A673 (cell line): ENCODE measurements around the gene RGS3. TPM values are rescaled to one million over a fixed set of nuclear protein-coding genes. Genes with fewer than 3 reads are reported as not detected.

Source experiments
- BruUV-seq: library from RNA; stranded (reverse); fragments of 400-500 nt; replicated peaks from 2 replicates; lab custom pipeline; 2021; lab: Mats Ljungman, UMichigan
- CTCF ChIA-PET: fragments of 300-600 bp; sonication (Branson Sonifier 250); formaldehyde crosslinking; loops from one replicate; lab custom pipeline; 2022; ENCODE audit warnings: antibody characterized with exemption; lab: Charles Lee
- POLR2A ChIA-PET: fragments of 300-600 bp; sonication (Branson Sonifier 250); formaldehyde crosslinking; loops from one replicate; lab custom pipeline; 2022; ENCODE audit warnings: antibody characterized with exemption; ENCODE audit not compliant: low non-redundant PET; lab: Charles Lee
- DNase-seq: peaks from one replicate; pipeline ENCODE4 v3.0.0-alpha.2; 2015; ENCODE audit warnings: low spot score
- H3K27ac ChIP-seq: fragments of 200-600 bp; sonication (generic); 2 replicates; pipeline ENCODE4 v1.5.1; 2016; ENCODE audit warnings: mixed run types, low read depth, mild to moderate bottlenecking, mixed read lengths, antibody characterized with exemption, low read length; ENCODE audit not compliant: poor library complexity, severe bottlenecking
- H3K27me3 ChIP-seq: fragments of 200-600 bp; sonication (generic); replicated peaks from 2 replicates; pipeline ENCODE4 v1.6.1; 2017; ENCODE audit warnings: mixed run types, low read depth, mild to moderate bottlenecking, mixed read lengths, antibody characterized with exemption, low read length; ENCODE audit not compliant: insufficient read depth, poor library complexity
- H3K36me3 ChIP-seq: fragments of 200-600 bp; sonication (generic); 2 replicates; pipeline ENCODE4 v1.6.1; 2016; ENCODE audit warnings: mixed run types, mild to moderate bottlenecking, mixed read lengths, antibody characterized with exemption, low read length; ENCODE audit not compliant: insufficient read depth, poor library complexity, severe bottlenecking
- H3K4me1 ChIP-seq: fragments of 200-600 bp; sonication (generic); 2 replicates; pipeline ENCODE4 v1.6.1; 2017; ENCODE audit warnings: mixed run types, mild to moderate bottlenecking, mixed read lengths, antibody characterized with exemption, low read length; ENCODE audit not compliant: insufficient read depth, poor library complexity, severe bottlenecking
- H3K4me3 ChIP-seq: fragments of 200-600 bp; sonication (generic); 2 replicates; pipeline ENCODE4 v1.5.1; 2016; ENCODE audit warnings: low read depth, mixed run types, mild to moderate bottlenecking, mixed read lengths, low read length; ENCODE audit not compliant: poor library complexity, severe bottlenecking
- H3K9me3 ChIP-seq: fragments of 200-600 bp; sonication (generic); 2 replicates; pipeline ENCODE4 v1.6.1; 2016; ENCODE audit warnings: mixed run types, low read depth, mild to moderate bottlenecking, mixed read lengths, antibody characterized with exemption, low read length; ENCODE audit not compliant: poor library complexity, severe bottlenecking
- CTCF ChIP-seq: fragments of 300-800, 200-600 bp; sonication (generic); conservative IDR thresholded peaks from 2 replicates; pipeline ENCODE4 v1.5.1; 2017; ENCODE audit warnings: low read depth, mild to moderate bottlenecking, antibody characterized with exemption, low read length, moderate library complexity, mixed read lengths
- EZH2 ChIP-seq: fragments of 200-600 bp; sonication (generic); IDR thresholded peaks from 2 replicates; pipeline ENCODE4 v1.6.1; 2017; ENCODE audit warnings: borderline replicate concordance, low read depth, mild to moderate bottlenecking, mixed read lengths, antibody characterized with exemption, low read length; ENCODE audit not compliant: poor library complexity, severe bottlenecking
- intact Hi-C: fragments of 100-400 bp; cut with micrococcal nuclease; formaldehyde crosslinking; loops from one replicate; pipeline ENCODE4 v1.10.0; 2022; ENCODE audit not compliant: unreplicated experiment
- total RNA-seq: library from RNA; stranded (reverse); gene quantifications from 2 replicates; pipeline ENCODE4 v1.2.3, GENCODE V29; 2021

RGS3 gene
- total RNA-seq, 1 experiment from 2014 or later, result 19.2 TPM

- TF ChIP-seq CTCF (no peak), EZH2 (no peak)
- Histone ChIP-seq H3K4me1 (no peaks in the 10 kb centered on the region), H3K27ac (no peak overlapping the region), H3K9me3 (no peaks in the 10 kb centered on the region), H3K36me3 (no peaks in the 10 kb centered on the region), H3K4me3 (no peak overlapping the region), H3K27me3 (no peaks in the 10 kb centered on the region)
- no peak for DNase-seq
- CTCF ChIA-PET, result no interaction called here
- intact Hi-C loops, result no loop called here
- BruUV-seq, result no TSS peak
- POLR2A ChIA-PET, result no interaction called here
These were observed 45.9 kb downstream of the RGS3 start for GRCh38 chr9:113509463-113509862.

GRCh38 chr9:113511047-113511521 is 47.6 kb downstream of the RGS3 start:
- intact Hi-C loops, result no loop called here
- Histone ChIP-seq H3K36me3 (no peaks in the 10 kb centered on the region), H3K9me3 (no peaks in the 10 kb centered on the region), H3K27ac (no peak overlapping the region), H3K4me1 (no peaks in the 10 kb centered on the region), H3K4me3 (no peak overlapping the region), H3K27me3 (no peaks in the 10 kb centered on the region)
- CTCF ChIA-PET, result no interaction called here
- TF ChIP-seq CTCF (no peak), EZH2 (no peak)
- POLR2A ChIA-PET, result no interaction called here
- no peak for DNase-seq
- BruUV-seq, result no TSS peak

GRCh38 chr9:113511856-113512761 is 48.6 kb downstream of the RGS3 start:
- Histone ChIP-seq H3K4me1 (no peaks in the 10 kb centered on the region), H3K9me3 (no peaks in the 10 kb centered on the region), H3K27me3 (no peaks in the 10 kb centered on the region), H3K4me3 (no peak overlapping the region), H3K36me3 (no peaks in the 10 kb centered on the region), H3K27ac (no peak overlapping the region)
- ChIA-PET POLR2A (interaction anchor here (0.7 kb wide), 1 partner anchor 375 kb away, joined by 3 read pairs; no protein-coding TSS in a partner anchor), CTCF (no interaction called here)
- intact Hi-C loops, result no loop called here
- TF ChIP-seq EZH2 (no peak), CTCF (no peak)
- no TSS peak for BruUV-seq
- DNase-seq, result no peak
